NOMO-1 treated with DMSO at 0.1 percent for 48 hours (cell line): ENCODE data around the gene CDK16.

Source experiments
- DNase-seq: peaks from one replicate; lab custom pipeline; 2025; ENCODE audit not compliant: unreplicated experiment; lab: John Stamatoyannopoulos, UW

Gene CDK16

DNA sequence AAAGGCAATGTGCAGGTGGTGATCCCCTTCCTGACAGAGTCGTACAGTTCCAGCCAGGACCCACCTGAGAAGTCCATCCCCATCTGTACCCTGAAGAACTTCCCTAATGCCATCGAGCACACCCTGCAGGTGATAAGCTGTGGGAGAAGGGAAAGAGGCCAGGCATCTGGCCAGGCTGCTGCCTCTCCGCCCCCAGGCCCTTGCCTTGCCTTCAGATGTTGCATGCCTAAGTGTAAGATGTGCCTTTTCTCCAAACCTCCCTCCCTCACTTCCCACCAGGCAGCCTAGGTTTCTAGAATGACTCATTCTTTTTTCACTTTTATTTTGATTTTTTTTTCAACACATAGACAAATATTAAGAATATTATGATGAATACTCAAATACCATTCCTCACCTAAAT, 12.2 kb upstream of the CDK16 start:
- no peak for DNase-seq

DNA sequence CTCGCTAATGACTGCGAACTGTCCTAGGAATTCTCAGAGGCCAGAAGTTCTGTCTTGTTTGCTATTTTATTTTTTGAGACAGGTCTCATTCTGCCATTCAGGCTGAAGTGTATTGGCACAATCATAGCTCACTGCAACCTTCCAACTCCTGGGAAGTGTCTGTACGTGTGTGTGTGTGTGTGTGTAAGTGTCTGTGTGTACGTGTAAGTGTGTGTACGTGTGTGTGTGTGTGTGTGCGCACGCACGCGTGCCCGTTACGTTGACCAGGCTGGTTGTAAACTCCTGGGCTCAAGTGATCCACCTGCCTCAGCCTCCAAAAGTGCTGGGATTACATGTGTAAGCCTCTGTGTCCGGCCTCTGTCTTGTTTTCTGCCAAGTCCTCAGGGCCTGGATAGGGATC, 10.4 kb upstream of the CDK16 start:
- DNase-seq: no peak

DNA sequence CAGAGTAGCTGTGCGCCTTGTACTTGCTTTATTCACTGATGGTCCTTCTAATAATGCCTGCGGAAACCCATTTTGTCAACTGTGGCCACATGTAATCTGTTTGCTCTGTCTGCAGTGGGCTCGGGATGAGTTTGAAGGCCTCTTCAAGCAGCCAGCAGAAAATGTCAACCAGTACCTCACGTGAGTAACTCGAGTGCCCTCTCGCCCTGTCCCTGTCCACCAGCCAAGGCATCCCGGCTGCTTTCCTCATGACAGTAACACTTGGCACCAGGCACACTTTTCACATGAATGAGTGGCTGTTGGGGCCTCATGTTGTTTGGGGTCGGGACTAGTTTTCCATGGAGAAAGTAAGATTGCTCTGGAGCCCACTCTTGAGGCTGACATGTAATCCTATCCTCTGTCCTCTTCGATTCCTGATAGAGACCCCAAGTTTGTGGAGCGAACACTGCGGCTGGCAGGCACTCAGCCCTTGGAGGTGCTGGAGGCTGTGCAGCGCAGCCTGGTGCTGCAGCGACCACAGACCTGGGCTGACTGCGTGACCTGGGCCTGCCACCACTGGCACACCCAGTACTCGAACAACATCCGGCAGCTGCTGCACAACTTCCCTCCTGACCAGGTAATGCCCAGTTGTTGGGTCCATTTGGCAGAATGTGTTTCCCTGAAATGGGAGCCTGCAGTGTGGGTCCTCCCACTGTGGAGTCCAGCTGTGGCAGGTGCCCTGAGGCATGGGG, 8.8 kb upstream of the CDK16 start:
- no peak for DNase-seq

DNA sequence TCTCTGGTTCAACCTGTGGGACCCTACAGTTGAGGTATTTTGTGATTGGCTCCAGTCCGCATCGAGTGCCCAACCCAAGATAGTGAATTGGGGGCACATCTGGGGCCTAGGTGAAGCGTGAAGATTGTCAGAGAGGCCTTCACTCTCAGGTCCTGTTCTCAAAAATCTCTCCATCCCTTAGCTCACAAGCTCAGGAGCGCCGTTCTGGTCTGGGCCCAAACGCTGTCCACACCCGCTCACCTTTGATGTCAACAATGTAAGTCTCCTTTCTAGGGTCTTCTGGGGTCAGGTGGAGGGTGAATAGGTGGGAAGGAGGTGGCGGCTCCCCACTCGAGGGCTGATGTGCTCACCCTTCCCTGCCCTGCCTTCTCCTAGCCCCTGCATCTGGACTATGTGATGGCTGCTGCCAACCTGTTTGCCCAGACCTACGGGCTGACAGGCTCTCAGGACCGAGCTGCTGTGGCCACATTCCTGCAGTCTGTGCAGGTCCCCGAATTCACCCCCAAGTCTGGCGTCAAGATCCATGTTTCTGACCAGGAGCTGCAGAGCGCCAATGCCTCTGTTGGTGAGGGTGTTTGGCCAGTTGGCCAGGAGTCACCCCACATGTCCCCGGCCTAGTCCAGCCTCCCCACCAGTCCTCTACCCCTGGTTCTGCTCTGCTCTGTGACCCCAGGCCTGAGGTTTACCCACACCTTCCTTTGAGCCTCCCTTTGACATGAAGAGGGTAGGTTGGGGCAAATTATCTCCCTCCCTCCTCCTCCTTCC, 7.6 kb upstream of the CDK16 start:
- DNase-seq: no peak

DNA sequence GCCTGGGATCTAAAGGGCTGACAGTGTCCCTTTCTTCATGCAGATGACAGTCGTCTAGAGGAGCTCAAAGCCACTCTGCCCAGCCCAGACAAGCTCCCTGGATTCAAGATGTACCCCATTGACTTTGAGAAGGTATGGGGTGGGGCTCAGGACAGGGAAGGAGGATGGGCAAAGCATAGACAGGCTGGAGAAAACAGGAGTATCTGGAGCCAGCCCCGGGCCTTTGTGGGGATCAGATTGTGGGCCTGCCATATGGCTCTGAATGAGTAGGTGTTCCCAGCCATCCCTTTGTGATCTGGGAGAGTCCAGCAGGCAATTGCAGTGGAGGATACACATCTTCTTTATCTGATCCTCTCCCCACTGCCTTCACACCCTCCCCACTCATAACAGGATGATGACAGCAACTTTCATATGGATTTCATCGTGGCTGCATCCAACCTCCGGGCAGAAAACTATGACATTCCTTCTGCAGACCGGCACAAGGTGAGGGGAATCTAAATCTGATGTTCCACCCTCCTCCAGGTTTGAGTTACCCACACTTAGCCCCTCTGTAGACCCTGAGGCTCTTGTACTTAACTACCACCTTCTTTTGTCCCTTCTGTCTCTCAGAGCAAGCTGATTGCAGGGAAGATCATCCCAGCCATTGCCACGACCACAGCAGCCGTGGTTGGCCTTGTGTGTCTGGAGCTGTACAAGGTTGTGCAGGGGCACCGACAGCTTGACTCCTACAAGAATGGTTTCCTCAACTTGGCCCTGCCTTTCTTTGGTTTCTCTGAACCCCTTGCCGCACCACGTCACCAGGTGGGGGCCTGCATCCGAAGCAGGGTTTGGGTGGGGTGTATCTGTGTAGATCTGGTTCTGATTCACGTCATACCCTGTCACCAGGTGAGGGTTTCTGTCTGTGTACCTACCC, 5.8 kb upstream of the CDK16 start:
- DNase-seq: no peak

DNA sequence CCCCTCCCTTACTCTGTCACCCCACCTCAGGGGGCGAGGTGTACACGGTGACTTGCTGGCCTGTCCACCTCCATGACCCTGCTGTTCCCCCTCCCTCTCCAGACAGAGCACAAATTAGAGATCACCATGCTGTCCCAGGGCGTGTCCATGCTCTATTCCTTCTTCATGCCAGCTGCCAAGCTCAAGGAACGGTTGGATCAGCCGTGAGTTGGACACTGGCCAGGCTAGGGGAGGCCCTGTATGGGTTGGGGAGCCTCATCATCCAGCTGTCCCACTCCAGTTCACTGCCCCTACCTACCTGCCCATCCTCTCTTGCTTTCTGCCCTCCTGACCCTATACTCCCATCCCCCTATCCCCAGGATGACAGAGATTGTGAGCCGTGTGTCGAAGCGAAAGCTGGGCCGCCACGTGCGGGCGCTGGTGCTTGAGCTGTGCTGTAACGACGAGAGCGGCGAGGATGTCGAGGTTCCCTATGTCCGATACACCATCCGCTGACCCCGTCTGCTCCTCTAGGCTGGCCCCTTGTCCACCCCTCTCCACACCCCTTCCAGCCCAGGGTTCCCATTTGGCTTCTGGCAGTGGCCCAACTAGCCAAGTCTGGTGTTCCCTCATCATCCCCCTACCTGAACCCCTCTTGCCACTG, 3.9 kb upstream of the CDK16 start:
- no peak for DNase-seq

DNA sequence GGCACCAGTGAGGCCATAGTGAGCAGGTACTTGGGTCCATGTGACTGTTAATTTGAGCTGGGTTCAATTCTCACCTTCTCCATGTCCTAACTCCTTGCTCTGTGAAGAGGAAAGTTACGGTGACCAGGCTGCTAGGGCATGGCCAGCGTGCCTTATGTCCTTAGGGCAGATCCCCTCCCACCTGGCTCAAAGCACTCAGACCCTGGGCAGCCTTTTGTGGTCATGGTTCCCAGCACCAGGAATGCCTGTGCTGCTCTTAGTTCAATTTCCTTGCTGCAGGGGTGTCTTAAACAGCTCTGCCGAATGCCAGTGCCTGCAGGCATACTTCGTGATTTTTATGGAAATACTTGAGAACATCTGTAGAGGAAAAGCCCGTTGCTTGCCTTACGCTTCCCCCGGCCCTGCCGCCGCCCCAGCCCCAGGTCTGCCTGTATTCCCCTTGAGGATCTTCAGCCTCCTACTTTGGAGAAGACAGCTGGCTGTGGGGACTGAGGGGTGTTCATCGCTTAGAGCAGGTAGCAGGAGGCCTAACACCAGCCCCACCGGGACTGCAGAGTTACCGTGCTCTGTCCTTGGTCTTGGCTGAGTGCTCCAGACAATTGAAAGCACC, 3.1 kb upstream of the CDK16 start:
- DNase-seq: no peak

DNA sequence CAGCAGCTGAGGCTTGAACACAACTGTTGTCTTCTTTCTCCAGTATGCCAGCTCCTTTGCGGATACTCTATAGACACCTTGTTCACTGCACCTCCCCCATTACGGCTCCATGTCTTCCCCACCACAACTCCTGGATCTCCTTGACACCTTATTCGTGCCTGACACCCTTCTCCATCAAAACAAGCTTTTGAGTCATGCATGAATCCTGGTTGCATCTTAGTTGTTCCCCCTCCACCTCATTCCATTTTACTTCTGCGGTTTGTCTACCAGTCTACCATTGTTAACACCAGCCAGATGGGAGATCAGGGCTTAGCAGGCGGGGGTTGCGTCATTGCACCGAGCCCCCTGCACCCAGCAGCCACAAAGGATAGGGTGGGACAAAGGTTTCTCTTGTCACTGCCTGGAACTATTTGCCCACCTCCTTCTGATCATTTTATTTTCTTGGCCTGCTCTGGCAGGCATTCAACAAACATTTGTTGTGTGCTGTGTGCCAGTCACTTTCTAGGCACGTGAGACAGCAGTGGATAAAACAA, 2.0 kb upstream of the CDK16 start:
- no peak for DNase-seq

DNA sequence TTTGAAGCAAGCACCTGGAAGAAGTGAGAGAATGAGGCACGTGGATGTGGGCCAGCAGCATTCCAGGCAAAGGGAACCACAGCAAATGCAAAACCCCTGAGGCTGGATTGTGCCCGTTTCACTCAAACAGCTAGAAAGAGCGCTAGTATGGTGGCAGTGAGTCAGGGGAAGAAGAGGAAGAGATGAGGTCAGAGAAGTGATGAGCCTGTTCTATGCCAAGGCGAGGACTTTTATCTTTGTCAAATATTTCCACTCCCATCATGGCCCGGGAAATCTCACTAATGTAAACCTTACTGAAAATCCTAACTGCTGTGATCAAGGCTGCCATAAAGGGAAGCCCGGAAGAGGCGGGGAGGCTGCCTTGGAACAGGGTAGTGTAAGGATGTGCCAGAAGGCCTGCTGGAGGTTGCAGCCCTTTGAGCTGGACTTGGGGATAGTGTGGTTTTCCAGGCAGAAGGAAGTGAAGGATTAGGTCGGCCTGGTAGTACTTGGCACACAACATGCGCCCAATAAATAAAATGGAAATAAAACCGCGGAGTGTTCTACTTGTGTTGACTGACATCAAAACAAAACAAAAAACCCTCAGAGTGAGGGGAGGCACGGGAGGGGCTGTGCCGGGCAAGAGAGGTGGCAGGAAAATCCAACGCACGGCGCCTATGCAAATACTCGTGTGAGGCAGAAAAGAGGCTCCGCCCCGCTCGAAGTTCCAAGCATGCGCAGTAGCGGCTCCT, 1.2 kb upstream of the CDK16 start:
- DNase-seq: peak; percentile 21

DNA sequence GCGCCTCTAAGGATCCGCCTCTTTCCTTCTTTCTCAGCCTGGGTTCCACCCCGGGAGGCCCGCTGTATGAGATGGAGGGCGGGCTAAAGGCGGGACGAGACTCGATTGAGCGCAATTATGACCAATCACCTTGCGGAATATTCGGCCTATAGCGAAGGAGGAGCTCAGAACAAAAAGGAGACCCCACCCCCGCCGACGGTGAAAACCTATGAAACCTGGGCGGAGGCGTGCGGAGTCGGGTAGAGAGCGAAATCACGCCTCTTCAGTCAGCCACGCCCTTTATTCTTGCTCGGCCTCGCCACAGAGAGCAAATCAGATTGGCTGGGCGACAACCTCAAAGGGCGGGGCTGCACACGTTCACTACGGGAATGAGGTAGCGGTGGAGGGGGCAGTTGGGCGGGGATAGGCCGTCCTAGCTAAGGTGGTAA, 615 bp upstream of the CDK16 start:
- DNase-seq: peak; percentile 100

DNA sequence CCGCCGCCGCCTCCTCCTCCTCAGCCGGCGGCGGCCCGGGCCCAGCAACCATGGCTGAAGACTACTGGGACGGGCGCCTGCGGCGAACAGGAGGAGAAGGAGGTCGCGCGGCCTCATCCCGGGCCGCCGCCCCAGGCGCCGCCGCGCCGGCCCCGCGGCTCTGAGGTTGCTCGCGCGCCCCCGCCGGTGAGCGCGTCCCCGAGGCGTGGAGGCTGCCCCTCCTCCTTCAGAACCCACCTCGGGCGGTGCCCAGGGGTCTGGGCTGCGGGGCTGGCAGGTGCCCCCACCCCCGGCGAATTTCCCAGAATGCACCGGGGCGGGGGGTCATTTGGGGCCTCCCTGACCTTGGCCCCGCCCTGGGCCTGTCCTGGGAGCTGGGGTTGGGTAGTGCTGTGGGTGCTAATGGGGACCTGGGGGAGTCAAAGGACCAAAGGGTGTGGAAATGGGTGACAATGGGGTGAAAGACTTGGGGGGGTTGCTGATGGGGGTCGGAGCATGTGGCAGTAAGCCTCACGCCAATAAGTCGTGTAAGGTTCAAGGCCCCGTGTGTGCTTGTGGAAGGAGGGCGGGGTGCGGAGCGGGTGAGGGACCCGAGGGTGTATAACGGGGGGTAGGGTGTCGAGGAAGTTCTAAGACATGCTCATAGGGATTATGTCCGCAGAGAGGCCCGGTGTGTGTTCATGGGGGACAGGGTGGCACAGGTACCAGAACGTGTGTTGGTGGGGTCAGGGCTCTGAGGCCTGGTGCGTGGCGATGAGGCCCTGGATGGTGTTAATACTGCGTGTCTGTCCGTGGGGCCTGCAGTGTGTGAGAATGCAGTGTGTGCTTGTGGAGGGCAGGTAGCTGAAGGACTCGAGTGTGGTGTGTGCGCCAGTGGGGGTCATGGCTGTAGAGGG, 687 bp downstream of the CDK16 start:
- no peak for DNase-seq

DNA sequence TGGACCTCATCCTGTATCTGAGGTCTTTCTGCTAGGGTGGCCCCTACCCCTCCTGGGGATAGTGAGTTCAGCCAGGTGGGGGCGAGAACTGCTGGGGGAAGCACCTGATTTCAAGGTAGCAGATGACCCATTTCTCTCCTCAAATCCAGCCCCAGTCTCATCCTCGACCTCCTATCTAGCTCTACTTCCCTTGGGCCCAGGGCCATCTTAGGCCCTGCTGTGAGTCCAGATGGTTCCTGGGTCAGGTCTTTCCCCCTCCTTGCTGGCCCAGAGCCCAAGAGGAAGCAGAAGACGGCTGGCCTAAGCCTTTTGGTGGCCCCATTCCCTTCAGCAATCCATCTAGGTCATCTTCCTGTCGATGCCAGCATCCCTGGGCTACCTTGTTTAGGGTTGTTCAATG, 3.3 kb downstream of the CDK16 start:
- no peak for DNase-seq

DNA sequence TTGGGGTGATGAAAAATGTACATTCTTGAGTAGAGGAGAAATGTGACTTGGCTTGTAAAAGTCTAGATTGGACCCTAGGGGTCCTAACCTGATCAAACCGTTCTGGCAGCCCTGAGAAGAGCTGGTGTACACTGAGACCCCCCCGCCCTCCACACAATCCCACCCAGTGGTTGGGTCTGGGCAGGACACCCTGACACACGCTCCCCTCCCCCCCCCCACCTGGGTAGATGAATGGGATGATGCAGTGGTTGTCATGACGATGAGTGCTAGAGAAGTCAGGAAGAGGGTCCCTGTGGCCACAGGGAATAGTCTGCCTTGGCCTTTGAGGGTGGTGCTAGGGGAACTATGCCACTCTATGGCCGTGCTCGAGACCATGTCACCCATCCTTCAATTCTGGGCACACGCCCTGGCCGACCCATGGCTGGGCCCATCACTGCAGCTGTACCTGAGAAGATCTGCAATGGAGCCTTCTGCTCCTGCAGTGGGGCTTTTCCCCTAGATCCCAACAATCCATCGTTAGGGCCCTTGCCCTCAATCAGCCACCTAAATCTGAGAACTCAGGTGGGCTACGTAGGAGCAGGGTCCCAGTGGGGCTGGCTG, 4.4 kb downstream of the CDK16 start:
- no peak for DNase-seq

DNA sequence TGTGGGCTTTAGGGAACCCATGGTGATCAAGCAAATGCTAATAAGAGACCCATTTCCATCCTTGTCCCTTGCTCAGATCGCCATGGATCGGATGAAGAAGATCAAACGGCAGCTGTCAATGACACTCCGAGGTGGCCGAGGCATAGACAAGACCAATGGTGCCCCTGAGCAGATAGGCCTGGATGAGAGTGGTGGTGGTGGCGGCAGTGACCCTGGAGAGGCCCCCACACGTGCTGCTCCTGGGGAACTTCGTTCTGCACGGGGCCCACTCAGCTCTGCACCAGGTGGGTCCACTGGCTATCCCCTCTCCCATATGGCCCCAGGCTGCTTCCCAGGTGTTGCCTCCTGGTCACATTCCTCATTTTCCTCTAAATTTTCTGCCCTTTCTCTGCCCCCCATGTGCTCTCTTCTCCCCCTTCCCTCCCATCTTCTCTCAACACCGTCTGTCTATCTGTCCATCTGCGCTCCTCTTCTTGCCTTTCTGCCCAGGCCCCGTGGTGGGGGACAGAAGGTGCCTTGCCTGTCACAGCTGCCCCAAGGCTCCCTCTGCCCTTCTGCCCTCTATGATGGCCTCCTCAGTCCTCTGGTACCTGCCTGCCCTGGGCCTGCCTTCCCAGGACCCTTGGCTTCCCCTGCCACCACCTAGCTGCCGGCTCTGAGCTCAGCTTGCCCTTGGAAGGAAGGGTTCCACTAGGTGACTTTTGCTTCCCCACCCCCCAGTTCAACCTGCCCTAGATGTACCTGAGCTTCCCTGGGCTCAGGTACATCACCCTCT, 5.2 kb downstream of the CDK16 start:
- no peak for DNase-seq

DNA sequence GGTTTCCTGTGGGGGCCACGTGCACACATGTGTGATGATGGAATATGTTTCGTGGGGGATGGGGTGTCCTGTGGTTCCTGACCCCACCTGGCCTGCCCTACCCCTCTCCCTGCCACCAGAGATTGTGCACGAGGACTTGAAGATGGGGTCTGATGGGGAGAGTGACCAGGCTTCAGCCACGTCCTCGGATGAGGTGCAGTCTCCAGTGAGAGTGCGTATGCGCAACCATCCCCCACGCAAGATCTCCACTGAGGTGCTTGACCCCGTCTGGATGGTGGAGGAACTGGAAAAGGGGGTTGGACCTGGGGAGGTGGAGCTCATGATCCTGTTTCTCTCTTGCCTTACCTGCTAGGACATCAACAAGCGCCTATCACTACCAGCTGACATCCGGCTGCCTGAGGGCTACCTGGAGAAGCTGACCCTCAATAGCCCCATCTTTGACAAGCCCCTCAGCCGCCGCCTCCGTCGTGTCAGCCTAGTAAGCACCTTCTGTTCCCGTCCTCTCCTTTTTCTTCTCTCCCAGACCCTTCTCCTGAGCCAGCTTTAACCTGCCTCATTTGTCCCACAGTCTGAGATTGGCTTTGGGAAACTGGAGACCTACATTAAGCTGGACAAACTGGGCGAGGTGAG, 5.9 kb downstream of the CDK16 start:
- no peak for DNase-seq

DNA sequence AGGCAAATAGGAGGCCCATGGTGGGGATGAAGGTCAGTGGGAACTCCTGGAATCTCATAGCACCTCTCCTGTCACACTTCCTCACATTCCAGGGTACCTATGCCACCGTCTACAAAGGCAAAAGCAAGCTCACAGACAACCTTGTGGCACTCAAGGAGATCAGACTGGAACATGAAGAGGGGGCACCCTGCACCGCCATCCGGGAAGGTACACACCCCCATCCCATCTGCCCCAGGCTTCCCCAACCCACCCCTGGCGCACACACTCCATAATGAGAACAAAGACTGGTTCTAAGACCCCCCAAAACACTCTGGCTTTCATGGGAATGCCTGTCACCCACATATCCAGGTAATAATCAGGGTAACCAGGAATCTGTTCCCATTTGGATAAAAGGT, 6.4 kb downstream of the CDK16 start:
- no peak for DNase-seq

DNA sequence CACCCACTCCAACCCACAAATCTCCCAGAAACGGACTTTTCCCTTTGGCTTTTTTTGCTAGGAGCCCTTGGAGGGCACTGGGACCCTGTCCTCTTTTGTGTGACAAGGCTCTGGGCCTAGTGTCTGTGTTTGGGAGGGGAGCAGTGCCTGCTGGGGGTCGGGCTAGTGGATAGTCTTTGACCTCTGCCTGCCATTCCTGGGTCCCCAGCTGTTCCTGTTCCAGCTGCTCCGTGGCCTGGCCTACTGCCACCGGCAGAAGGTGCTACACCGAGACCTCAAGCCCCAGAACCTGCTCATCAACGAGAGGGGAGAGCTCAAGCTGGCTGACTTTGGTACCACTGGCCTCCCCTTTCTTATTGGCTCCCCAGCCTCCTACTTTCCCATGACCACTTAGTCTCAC, 7.6 kb downstream of the CDK16 start:
- no peak for DNase-seq
